ENCODE data around the gene TRIM40. TPM values are rescaled to one million over a fixed set of nuclear protein-coding genes. Genes with fewer than 3 reads are reported as not detected.

Gene TRIM40
- total and polyA plus RNA-seq, 2 of the 13 experiments (the other 11 are each of a cell fraction or from before 2014, with no cell fraction given): 0.58 TPM; not detected in 1

GRCh38 chr6:30163090-30163917 is 27.4 kb downstream of the TRIM40 start, which contains the start of gene TRIM15 (continued):
- TF ChIP-seq PAXIP1 (CRISPR knock-in tag; conservative IDR thresholded peaks at IDR 0.05) (peak; percentile 97), ZGPAT (CRISPR knock-in tag; IDR thresholded peaks at IDR 0.05) (peak; percentile 81), ZNF772 (CRISPR knock-in tag; IDR thresholded peaks at IDR 0.05) (peak; percentile 87), MTA3 (CRISPR knock-in tag; IDR thresholded peaks at IDR 0.05) (no peak), ZNF484 (CRISPR knock-in tag; IDR thresholded peaks at IDR 0.05; ENCODE audit: borderline replicate concordance, low read depth) (no peak; the same call in 1 of the 2 replicates), DMTF1 (CRISPR knock-in tag; IDR thresholded peaks at IDR 0.05) (no peak), ELF4 (CRISPR knock-in tag; IDR thresholded peaks at IDR 0.05; ENCODE audit: borderline replicate concordance) (peak; percentile 88), ZNF34 (CRISPR knock-in tag; IDR thresholded peaks at IDR 0.05; ENCODE audit: borderline replicate concordance) (peak; percentile 26; the same call in 1 of the 2 replicates), TBP (CRISPR knock-in tag; IDR thresholded peaks at IDR 0.05) (no peak), AGO1 (IDR thresholded peaks at IDR 0.05; ENCODE audit: low read depth, low read length, poor library complexity, severe bottlenecking) (peak; percentile 58), PCBP2 (optimal IDR thresholded peaks at IDR 0.05; ENCODE audit: low read depth, low read length, poor library complexity, severe bottlenecking) (no peak), ZNF576 (CRISPR knock-in tag; IDR thresholded peaks at IDR 0.05) (no peak), LBX2 (CRISPR knock-in tag; IDR thresholded peaks at IDR 0.05; ENCODE audit: borderline replicate concordance) (0 out of 2 replicates have a peak, but pooled peaks have one; percentile 17), NFRKB (IDR thresholded peaks at IDR 0.05) (no peak), ZNF777 (CRISPR knock-in tag; IDR thresholded peaks at IDR 0.05) (no peak; the same call in 1 of the 2 replicates), PHF21A (CRISPR knock-in tag; IDR thresholded peaks at IDR 0.05) (peak; percentile 97), BCLAF1 (IDR thresholded peaks at IDR 0.05) (no peak)

All from HepG2 (cell line).